GM12865 (cell line): ENCODE measurements around the gene SPEF1.

Experiments
- DNase-seq: peaks from one replicate; pipeline ENCODE4 v3.0.0; 2010; ENCODE audit warnings: low read depth
- H3K4me3 ChIP-seq: 2 replicates; pipeline ENCODE4 v1.5.1; 2011; ENCODE audit warnings: mild to moderate bottlenecking, low read depth, low read length, control low read depth
- TF ChIP-seq, protein P1 (sequence below): IDR thresholded peaks from 2 replicates; pipeline ENCODE4 v1.5.1; 2011; ENCODE audit warnings: low read length, control low read depth, low read depth, inconsistent platforms; ENCODE audit not compliant: insufficient read depth; ENCODE audit errors: missing control alignments

Gene SPEF1

GRCh38 chr20:3782597-3782996 is 1.3 kb upstream of the SPEF1 start:
- no peak overlapping the region for H3K4me3 ChIP-seq
- no peak for DNase-seq
- TF ChIP-seq, protein P1, sequence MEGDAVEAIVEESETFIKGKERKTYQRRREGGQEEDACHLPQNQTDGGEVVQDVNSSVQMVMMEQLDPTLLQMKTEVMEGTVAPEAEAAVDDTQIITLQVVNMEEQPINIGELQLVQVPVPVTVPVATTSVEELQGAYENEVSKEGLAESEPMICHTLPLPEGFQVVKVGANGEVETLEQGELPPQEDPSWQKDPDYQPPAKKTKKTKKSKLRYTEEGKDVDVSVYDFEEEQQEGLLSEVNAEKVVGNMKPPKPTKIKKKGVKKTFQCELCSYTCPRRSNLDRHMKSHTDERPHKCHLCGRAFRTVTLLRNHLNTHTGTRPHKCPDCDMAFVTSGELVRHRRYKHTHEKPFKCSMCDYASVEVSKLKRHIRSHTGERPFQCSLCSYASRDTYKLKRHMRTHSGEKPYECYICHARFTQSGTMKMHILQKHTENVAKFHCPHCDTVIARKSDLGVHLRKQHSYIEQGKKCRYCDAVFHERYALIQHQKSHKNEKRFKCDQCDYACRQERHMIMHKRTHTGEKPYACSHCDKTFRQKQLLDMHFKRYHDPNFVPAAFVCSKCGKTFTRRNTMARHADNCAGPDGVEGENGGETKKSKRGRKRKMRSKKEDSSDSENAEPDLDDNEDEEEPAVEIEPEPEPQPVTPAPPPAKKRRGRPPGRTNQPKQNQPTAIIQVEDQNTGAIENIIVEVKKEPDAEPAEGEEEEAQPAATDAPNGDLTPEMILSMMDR: no peak

- H3K4me3 ChIP-seq: no peak overlapping the region
- no peak for DNase-seq
- TF ChIP-seq, protein P1: no peak
Observed at GRCh38 chr20:3778976-3779375, 2.3 kb downstream of the SPEF1 start.

- TF ChIP-seq, protein P1: no peak
- H3K4me3 ChIP-seq: no peak overlapping the region; the same call in 1 of the 2 replicates
- no peak for DNase-seq
Observed at GRCh38 chr20:3777716-3778629, 3.3 kb downstream of the SPEF1 start.

DNA sequence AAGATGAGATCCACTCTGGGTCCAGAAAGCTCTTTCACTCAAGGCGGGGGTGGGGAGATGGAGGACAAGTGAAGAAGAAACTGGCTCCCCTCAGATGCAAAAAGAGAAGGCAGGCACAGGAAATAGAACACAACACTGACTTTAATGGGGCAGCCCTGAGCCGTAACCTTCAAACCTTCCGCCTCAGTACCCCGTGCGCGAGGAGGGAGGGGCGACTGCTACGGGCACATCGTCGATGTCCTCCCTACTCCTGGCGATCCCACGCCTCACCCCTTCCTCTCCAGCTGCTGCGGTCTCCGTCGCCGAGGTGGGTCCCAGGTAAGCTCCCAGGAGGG is 3.9 kb downstream of the SPEF1 start:
- DNase-seq: no peak
- TF ChIP-seq, protein P1: no peak
- H3K4me3 ChIP-seq: no peak overlapping the region

- TF ChIP-seq, protein P1: no peak
- DNase-seq: no peak
- H3K4me3 ChIP-seq: no peak overlapping the region
Observed at GRCh38 chr20:3775457-3776108, 5.7 kb downstream of the SPEF1 start.

DNA sequence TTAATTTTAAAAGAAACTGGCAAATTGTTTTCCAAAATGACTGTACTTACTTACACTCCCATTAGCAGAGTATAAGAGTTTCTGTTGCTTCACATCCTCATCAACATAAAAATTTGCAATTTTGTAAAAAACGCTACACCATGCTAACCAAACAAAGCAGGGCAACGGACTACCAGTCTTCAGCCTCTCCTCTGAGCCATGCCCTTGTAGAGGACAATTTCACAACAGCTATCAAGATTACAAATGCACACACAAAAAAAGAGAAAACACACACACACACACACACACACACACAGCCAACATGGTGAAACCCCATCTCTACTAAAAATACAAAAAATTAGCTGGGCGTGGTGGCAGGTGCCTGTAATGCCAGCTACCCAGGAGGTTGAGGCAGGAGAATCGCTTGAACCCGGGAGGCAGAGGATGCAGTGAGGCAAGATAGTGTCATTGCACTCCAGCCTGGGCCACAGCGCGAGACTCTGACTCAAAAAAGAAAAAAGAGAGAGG is 9.6 kb downstream of the SPEF1 start:
- DNase-seq: no peak
- no peak overlapping the region for H3K4me3 ChIP-seq
- TF ChIP-seq, protein P1: no peak
